ENCODE results near the gene TSPOAP1. TPM values are rescaled to one million over a fixed set of nuclear protein-coding genes. Genes with fewer than 3 reads are reported as not detected.
A peak's percentile ranks its signal among the peaks of the same experiment; 100 is the strongest.

The TSPOAP1 gene
- total and polyA plus RNA-seq, 2 of the 13 experiments (the other 11 are each of a cell fraction or from before 2014, with no cell fraction given): not detected

DNA sequence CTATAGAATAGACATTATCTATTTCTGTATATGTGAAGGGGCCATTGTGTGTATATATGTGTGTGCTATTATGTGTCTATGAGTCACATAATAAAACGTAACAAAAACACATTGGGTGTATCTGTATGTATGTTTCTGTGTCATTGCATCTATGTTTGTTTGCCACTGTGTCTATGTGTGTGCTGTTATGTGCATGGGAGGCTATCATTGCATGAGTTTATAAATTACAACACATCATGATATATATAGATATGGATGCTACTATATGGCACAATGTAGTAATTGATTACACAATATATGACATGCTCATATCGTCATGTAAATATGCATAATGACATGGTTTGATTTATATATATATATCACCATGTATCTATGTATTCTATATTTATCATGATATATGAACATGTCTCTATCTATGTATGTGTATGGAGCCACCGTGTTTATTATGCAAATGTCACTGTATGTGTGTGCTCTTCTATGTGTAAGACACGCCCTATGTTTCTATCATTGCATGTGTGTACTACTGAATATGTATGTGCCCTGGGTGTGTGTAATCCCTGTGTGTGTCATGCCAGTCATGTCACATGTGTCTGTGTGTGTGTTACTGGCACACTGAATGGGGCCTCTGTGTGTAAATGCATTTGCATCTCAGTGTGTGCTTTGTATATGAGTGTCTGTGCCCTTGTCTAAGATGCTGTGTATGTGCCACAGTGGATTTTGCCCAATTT is 1.4 kb upstream of the TSPOAP1 start:
- Histone ChIP-seq H2AFZ (ENCODE audit: low read length) (no peak overlapping the region), H3K27me3 (ENCODE audit: control insufficient read depth in 1 of 2, insufficient read depth in 2 of 2, low read length in 2 of 2) (peaks cover 13 to 43% of the 10 kb centered on the region in 2 experiments), H3K9ac (ENCODE audit: insufficient read depth, low read depth, low read length) (no peak overlapping the region), H3K4me3 (replicated peaks in 1 of 3; ENCODE audit: insufficient read depth in 1 of 3, low read depth in 2 of 3, low read length in 3 of 3) (no peak overlapping the region), H3K9me3 (ENCODE audit: low read length) (no peaks in the 10 kb centered on the region), H3K27ac (ENCODE audit: extremely low read length, insufficient read depth, low read length) (no peak overlapping the region), H4K20me1 (ENCODE audit: insufficient read depth, low read length) (no peaks in the 10 kb centered on the region), H3K36me3 (replicated peaks in 1 of 2; ENCODE audit: control insufficient read depth in 1 of 2, insufficient read depth in 2 of 2, low read length in 2 of 2) (no peaks in the 10 kb centered on the region), H3K4me2 (ENCODE audit: low read depth, low read length) (no peak overlapping the region), H3K4me1 (ENCODE audit: insufficient read depth, low read length) (peaks cover 44% of the 10 kb centered on the region), H3K79me2 (ENCODE audit: insufficient read depth, low read length) (no peaks in the 10 kb centered on the region)
- intact Hi-C loops (cut with micrococcal nuclease; ENCODE audit: unreplicated experiment): no loop called here
- ATAC-seq: no peak
- no peak for DNase-seq (ENCODE audit: low spot score)
- 51% methylated on average over 4 of the region's 4 CpGs for WGBS (ENCODE audit: low lambda C conversion rate)
- POLR2A ChIA-PET: no interaction called here
- in situ Hi-C loops (cut with HindIII; ENCODE audit: extremely low pct_ligation_motif_present, low pct_unique_long_range_greater_than_20kb): no loop called here
- BruUV-seq (replicated peaks): no TSS peak
- TF ChIP-seq CEBPB (IDR thresholded peaks at IDR 0.05; ENCODE audit: borderline replicate concordance, low read depth, low read length) (peak; percentile 72; the same call in 1 of the 2 replicates), CAMTA2 (CRISPR knock-in tag; IDR thresholded peaks at IDR 0.05; ENCODE audit: borderline replicate concordance) (no peak), CREB1 (IDR thresholded peaks at IDR 0.05) (peak; percentile 8; the same call in 1 of the 2 replicates), CREB1 (CRISPR knock-in tag; IDR thresholded peaks at IDR 0.05) (no peak)
- TF ChIP-seq, protein P1, sequence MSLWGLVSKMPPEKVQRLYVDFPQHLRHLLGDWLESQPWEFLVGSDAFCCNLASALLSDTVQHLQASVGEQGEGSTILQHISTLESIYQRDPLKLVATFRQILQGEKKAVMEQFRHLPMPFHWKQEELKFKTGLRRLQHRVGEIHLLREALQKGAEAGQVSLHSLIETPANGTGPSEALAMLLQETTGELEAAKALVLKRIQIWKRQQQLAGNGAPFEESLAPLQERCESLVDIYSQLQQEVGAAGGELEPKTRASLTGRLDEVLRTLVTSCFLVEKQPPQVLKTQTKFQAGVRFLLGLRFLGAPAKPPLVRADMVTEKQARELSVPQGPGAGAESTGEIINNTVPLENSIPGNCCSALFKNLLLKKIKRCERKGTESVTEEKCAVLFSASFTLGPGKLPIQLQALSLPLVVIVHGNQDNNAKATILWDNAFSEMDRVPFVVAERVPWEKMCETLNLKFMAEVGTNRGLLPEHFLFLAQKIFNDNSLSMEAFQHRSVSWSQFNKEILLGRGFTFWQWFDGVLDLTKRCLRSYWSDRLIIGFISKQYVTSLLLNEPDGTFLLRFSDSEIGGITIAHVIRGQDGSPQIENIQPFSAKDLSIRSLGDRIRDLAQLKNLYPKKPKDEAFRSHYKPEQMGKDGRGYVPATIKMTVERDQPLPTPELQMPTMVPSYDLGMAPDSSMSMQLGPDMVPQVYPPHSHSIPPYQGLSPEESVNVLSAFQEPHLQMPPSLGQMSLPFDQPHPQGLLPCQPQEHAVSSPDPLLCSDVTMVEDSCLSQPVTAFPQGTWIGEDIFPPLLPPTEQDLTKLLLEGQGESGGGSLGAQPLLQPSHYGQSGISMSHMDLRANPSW (CRISPR knock-in tag; IDR thresholded peaks at IDR 0.05; ENCODE audit: borderline replicate concordance): no peak
- no peak for FAIRE-seq
- CTCF ChIA-PET (ENCODE audit: low intra/inter-chr PET ratio, low total read pairs): interaction anchor here (0.7 kb wide), 1 partner anchor 118 kb away, joined by 3 read pairs; no protein-coding TSS in a partner anchor

Measured in HepG2 (cell line).